Testis (tissue), 2 donors: ENCODE measurements around the gene ADRA2B.
"Not testable (repeated sequence)": the region's sequence is repeated elsewhere in the genome, so short reads cannot be mapped to it uniquely, and the experiment has no call there.

ENCODE experiments used
- CTCF ChIP-seq, 3 experiments: fragments of 450-650 bp in 2 of 3; fragments of 200-600 bp in 1 of 3; sonication (generic) in 1 of 3; IDR thresholded peaks; one replicate each; pipeline ENCODE4 v1.5.1; 2016 to 2019; ENCODE audit warnings: antibody characterized with exemption in 3 of 3, mild to moderate bottlenecking in 2 of 3, moderate library complexity in 1 of 3
- POLR2A ChIP-seq: fragments of 450-650 bp; IDR thresholded peaks from one replicate; pipeline ENCODE4 v1.6.1; 2017; ENCODE audit warnings: antibody characterized with exemption, mild to moderate bottlenecking, moderate library complexity

GRCh38 chr2:96065954-96066353 lies 50.4 kb downstream of the ADRA2B start:
- not testable (repeated sequence) for TF ChIP-seq CTCF (IDR thresholded peaks at IDR 0.05); POLR2A
